GM19099 (cell line): ENCODE data around the gene PET117.

Experiments used
- POLR2A ChIP-seq: IDR thresholded peaks from 3 replicates; pipeline ENCODE4 v1.6.1; 2011; ENCODE audit warnings: low read depth; ENCODE audit not compliant: insufficient read length; ENCODE audit errors: extremely low read depth

Gene PET117

GRCh38 chr20:18156045-18156444 is 18.4 kb downstream of the PET117 start:
- no peak for TF ChIP-seq POLR2A

GRCh38 chr20:18164356-18164755 is 26.7 kb downstream of the PET117 start:
- no peak for TF ChIP-seq POLR2A

- TF ChIP-seq POLR2A, result no peak
Measured at GRCh38 chr20:18165553-18165952, 27.9 kb downstream of the PET117 start.

DNA sequence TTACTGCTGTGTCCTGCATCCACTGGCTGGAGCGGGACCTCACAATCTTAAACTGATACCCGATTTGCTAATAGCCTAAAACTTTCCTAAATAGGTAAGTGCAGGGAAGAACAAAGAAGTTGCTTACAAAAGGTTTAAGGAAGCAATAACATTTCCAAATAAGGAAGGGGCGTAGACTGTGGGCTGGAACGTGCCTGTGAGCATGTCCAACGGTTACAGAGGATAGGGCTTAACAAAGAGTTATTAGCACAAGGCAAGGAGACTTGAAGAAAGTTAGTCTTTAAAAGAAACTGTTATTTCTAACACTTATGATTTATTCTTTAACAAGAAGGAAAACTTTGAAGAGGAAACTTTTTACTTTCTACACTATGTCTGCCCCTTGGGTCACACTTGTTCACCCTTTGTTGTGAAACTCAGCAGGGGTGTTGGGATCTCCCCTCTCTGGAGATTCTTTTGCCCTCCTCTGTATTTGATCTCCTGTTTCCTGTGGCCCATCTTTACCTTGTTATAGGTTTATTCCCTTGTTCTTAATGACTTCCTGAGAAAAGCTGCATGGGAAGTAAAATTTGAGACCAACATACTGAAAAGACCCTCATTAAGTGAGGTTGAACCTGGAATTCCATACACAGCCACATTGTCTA is 28.7 kb downstream of the PET117 start:
- no peak for TF ChIP-seq POLR2A

GRCh38 chr20:18166950-18167349 is 29.3 kb downstream of the PET117 start:
- no peak for TF ChIP-seq POLR2A

GRCh38 chr20:18172379-18172778 is 34.7 kb downstream of the PET117 start:
- no peak for TF ChIP-seq POLR2A

DNA sequence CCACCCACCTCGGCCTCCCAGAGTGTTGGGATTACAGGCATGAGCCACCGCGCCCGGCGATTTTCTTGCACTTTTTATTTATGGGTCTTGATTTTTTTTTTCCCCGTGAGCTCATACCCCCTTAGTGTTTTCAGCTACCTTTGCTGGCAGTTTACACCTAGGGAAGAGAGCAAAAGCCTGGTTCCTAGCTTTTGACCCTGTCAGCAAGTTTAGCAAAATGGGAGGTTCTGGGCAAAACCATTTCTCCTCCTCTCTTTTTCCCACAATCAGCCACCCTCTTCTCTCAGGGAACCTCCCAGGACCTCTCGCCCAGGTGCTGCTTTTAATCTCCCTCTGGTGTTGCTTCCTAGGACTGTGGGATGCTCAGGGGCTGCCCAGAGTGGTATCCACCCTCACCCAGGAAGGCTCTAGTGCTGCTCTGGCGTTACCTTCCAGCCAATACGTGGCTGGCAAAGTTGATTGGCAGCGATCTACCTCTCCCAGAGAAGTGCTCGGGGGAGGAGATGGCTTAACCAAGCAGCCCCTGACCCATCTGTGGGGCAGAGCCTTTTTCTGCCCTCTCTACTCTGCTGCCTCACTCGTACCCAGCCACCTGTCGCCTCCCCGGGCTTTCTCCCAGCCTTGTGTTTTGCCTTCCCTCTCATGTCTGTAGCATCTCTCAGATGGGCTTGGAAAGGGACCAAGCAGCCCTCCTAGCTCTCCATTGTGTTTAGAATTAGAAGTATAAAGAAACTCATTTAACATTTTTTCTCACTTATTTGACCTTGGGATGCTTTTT is 37.4 kb downstream of the PET117 start:
- TF ChIP-seq POLR2A, result no peak

DNA sequence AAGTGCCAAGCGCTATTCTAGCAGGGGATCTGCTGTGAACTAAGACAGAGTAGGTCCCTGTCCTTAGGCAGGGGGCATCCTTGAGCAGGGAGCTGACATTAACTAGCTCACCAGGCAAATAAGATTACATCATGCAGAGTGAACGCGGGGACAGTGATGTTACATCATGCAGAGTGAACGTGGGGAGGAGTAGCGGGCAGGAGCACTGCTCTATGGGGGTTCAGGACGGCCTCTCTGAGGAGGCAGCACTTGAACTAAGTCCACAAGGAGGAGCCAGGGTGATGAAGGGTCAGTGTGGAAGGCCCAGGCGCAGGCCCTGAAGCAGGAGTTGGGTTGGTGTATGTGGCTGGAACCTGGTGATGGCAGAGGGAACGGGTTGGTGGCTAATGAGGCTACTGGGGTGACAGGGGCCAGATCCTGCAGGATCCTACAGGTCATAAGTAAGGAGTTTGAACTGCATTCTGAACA is 38.7 kb downstream of the PET117 start:
- no peak for TF ChIP-seq POLR2A

DNA sequence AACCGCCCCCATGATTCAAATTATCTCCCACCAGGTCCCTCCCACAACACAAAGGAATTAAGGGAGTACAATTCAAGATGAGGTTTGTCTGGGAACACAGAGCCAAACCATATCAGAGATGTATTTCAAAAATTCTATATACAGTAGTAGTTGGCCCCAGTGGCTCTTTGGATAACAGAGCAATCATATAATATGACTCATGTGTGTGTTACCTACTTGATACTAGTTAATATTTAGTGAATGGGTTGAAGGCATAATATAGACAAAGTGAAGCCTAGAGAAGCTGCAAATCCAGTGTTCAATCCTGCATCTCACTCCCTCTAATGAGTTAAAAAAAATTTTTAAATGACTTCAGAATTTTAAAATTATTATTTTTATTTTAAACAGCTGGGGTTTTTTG is 43.2 kb downstream of the PET117 start:
- no peak for TF ChIP-seq POLR2A

DNA sequence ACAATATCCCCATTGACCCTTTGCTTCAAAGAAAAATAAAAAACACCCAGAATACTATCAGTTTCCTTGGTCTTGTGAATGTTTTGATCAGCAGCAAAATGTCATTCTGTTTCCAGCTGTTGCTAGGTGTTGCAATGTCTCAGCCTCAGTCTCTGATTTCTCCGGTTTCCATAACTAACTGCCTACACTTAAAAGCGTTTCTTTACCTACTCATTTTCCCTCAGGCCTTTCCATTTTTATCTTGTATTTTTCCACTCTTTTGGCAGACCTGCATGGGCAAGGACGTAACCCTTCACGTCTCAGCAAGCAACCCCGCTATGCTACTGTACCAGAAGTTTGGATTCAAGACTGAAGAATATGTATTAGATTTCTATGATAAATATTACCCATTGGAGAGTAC is 49.4 kb downstream of the PET117 start:
- TF ChIP-seq POLR2A, result no peak

DNA sequence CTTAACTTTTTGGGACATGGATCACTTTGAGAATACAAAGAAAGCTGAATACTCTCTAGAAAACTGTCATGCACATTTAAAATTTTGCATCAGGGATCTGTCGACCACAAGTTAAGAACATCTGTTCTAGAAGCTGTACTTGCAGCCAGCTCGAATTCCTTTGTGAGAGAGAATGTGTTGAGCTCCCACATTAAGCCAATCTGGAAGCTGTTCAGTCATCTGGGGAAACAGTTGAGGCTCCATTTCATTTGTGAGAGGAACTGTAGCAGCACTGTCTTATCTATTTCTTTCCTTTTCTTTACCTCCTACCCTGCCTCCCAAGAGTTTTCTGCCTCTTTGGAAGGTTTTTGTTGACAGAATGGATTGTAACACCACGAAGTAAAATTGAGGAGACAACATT is 50.8 kb downstream of the PET117 start:
- no peak for TF ChIP-seq POLR2A

DNA sequence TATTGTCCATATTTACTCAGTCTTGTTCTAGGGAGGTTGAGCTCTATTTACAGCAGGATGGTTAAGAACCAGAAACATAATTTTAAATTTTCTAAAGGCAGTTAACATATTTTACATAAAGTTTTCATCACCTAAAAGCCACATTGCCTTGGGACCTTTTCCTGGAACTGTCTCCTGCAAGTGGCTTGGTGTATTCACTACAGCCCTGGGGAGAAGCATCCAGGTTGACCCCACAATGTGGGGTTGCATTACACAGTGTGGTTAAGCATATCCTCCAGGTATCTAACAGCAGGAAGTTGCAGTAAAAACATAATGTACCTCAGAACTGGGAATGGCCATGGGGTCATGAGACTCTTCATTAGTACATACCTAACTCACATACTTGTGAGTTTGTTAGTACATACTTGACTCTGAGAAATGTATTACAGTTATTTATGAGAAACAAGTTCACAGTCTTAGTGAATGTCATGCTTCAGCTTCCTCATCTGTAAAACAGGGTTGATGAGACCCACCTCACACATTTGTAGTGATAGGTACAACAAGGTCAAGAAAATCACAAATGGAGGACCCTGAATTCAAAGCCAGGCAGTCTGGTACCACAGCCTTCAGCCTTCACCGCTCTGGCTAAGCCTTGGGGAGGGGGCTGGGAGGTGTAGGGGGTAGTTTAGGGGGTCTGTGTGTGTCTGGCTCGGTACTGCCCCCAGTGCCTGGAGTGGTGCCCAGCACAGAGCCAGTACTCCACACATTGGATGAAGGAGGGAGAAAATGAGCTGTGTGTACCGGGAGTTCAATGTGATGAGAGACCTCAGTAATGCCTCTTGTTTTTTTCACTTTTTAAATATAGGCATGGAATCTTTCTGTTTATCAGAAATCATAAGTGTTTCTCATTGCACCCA is 52.9 kb downstream of the PET117 start:
- no peak for TF ChIP-seq POLR2A

DNA sequence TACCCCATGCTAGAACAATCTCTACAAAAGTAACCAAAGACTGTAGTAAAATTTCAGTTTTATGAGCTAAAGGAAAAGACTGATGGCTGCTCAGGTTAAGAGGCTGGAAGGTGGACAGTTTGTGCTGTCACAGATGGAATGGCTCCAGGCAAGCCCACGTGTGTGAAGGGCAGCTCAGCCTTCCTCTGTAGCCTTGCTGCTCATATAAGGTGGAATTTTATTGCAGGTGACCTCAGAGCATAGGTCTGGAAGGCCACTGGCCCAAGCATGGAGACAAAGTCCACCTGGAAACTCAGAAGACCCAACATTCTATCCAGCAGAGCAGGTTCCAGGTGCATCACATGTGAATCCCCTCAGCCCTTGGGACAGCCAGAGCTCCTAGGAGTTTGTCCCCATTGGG is 53.6 kb downstream of the PET117 start:
- no peak for TF ChIP-seq POLR2A
